CD4-positive, alpha-beta memory T cell (primary cell): ENCODE data around the gene STX8. TPM values are rescaled to one million over a fixed set of nuclear protein-coding genes. Genes with fewer than 3 reads are reported as not detected.
"Not testable (repeated sequence)": the region's sequence is repeated elsewhere in the genome, so short reads cannot be mapped to it uniquely, and the experiment has no call there.

Experiments
- CTCF ChIA-PET: fragments of 350-600 bp; sonication (Branson Sonifier 250); formaldehyde crosslinking; loops from one replicate; lab custom pipeline; 2021; ENCODE audit warnings: inconsistent platforms; ENCODE audit not compliant: partially characterized antibody; lab: Charles Lee
- POLR2A ChIA-PET: fragments of 350-600 bp; sonication (Branson Sonifier 250); formaldehyde crosslinking; loops from one replicate; lab custom pipeline; 2021; ENCODE audit not compliant: partially characterized antibody; lab: Charles Lee
- DNase-seq, 5 donors: peaks; one replicate each; pipeline versions ENCODE4 v3.0.0 to v3.0.0-alpha.2; 2020 to 2022; ENCODE audit warnings: mixed read lengths in 1 of 5
- H3K27ac ChIP-seq: one replicate; pipeline ENCODE4 v1.7.0; 2013; ENCODE audit warnings: low read depth, low read length
- H3K27me3 ChIP-seq: 2 replicates; pipeline ENCODE4 v1.7.0; 2013; ENCODE audit warnings: mild to moderate bottlenecking, low read length, moderate library complexity; ENCODE audit not compliant: insufficient read depth
- H3K36me3 ChIP-seq: 2 replicates; pipeline ENCODE4 v1.7.0; 2013; ENCODE audit warnings: mild to moderate bottlenecking, low read length, moderate library complexity; ENCODE audit not compliant: insufficient read depth
- H3K4me1 ChIP-seq: 2 replicates; pipeline ENCODE4 v1.7.0; 2013; ENCODE audit warnings: mild to moderate bottlenecking, low read length, moderate library complexity; ENCODE audit not compliant: insufficient read depth
- H3K4me3 ChIP-seq, 2 donors: one replicate each; pipeline ENCODE4 v1.7.0; 2013; ENCODE audit warnings: low read length in 2 of 2, mild to moderate bottlenecking in 1 of 2
- H3K9me3 ChIP-seq, 2 donors: one replicate each; pipeline ENCODE4 v1.7.0; 2013; ENCODE audit warnings: low read length in 2 of 2, control low read depth in 1 of 2; ENCODE audit not compliant: control insufficient read depth in 1 of 2
- H3K27ac Mint-ChIP-seq, 7 donors: one replicate each; pipeline ENCODE4 v1.8.0; 2020 to 2021; ENCODE audit warnings: mixed read lengths in 7 of 7, mild to moderate bottlenecking in 6 of 7, inconsistent platforms in 3 of 7, moderate library complexity in 3 of 7
- H3K27me3 Mint-ChIP-seq, 2 donors: one replicate each; pipeline ENCODE4 v1.8.0; 2020 to 2021; ENCODE audit warnings: mixed read lengths in 2 of 2
- H3K36me3 Mint-ChIP-seq, 2 donors: one replicate each; pipeline ENCODE4 v1.8.0; 2020 to 2021; ENCODE audit warnings: mixed read lengths in 2 of 2, inconsistent platforms in 1 of 2, mild to moderate bottlenecking in 1 of 2
- H3K4me1 Mint-ChIP-seq, 4 donors: one replicate each; pipeline ENCODE4 v1.8.0; 2020 to 2021; ENCODE audit warnings: mixed read lengths in 4 of 4, mild to moderate bottlenecking in 1 of 4
- H3K4me3 Mint-ChIP-seq, 8 donors: one replicate each; pipeline ENCODE4 v1.8.0; 2020 to 2021; ENCODE audit warnings: mixed read lengths in 8 of 8, mild to moderate bottlenecking in 7 of 8, moderate library complexity in 6 of 8, inconsistent platforms in 3 of 8
- H3K9me3 Mint-ChIP-seq, 8 donors: one replicate each; pipeline ENCODE4 v1.8.0; 2020 to 2021; ENCODE audit warnings: mixed read lengths in 8 of 8, mild to moderate bottlenecking in 5 of 8, inconsistent platforms in 3 of 8, moderate library complexity in 1 of 8
- intact Hi-C: fragments of 100-400 bp; cut with micrococcal nuclease; formaldehyde crosslinking; loops from one replicate; pipeline ENCODE4 v1.15.1; 2023
- polyA plus RNA-seq, 2 donors: library from polyadenylated mRNA; unstranded; fragments of 300-500 nt; fragmentation: Illumina TruSeq; gene quantifications; one replicate each; pipeline ENCODE4 v1.2.3, GENCODE V29; 2021
- total RNA-seq, 2 experiments: library from RNA; stranded (reverse); gene quantifications; one replicate each; pipeline ENCODE4 v1.2.3, GENCODE V29; 2021

Gene STX8
- total and polyA plus RNA-seq, 4 experiments from 2014 or later, result 54.2 to 206 (median 108) TPM

DNA sequence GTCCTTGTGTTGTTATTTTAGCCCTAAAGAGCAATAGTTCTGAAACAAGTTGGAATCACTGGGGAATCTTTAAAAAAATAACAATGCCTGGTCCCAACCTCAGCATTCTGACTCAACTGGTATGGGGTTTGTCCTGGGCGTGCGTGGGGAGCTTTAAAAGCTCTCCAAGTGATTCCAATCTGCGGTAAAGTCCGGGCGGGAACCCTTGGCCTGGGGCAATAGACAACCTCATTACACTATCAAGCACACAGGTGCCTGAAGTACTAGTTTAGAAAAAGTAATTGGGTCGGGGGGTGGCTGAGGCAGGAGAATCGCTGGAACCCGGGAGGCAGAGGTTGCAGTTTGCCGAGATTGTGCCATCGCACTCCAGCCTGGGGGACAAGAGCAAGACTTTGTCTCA, 4.4 kb downstream of the STX8 start:
- H3K27ac ChIP-seq, result no peak overlapping the region
- no peak for DNase-seq
- peaks cover 0 to 1% (median 0%) of the 10 kb centered on the region in 8 donors for H3K9me3 Mint-ChIP-seq
- no peak overlapping the region for H3K4me3 ChIP-seq
- no peaks in the 10 kb centered on the region for H3K27me3 Mint-ChIP-seq
- H3K4me1 ChIP-seq, result peaks cover 25% of the 10 kb centered on the region
- intact Hi-C loops, result loop anchor here (10.0 kb wide), 1 partner anchor 194 kb away; no protein-coding TSS in a partner anchor
- H3K4me3 Mint-ChIP-seq, result no peak overlapping the region
- POLR2A ChIA-PET, result no interaction called here
- H3K27ac Mint-ChIP-seq, result peak overlapping the region in 2 of 7 donors; percentile 2 to 23
- peaks cover 14 to 35% (median 28%) of the 10 kb centered on the region in 4 donors for H3K4me1 Mint-ChIP-seq
- no peaks in the 10 kb centered on the region for H3K27me3 ChIP-seq
- H3K9me3 ChIP-seq, result no peaks in the 10 kb centered on the region
- CTCF ChIA-PET, result no interaction called here
- H3K36me3 Mint-ChIP-seq, result peaks cover 24 to 28% of the 10 kb centered on the region in 2 donors
- H3K36me3 ChIP-seq, result no peaks in the 10 kb centered on the region

DNA sequence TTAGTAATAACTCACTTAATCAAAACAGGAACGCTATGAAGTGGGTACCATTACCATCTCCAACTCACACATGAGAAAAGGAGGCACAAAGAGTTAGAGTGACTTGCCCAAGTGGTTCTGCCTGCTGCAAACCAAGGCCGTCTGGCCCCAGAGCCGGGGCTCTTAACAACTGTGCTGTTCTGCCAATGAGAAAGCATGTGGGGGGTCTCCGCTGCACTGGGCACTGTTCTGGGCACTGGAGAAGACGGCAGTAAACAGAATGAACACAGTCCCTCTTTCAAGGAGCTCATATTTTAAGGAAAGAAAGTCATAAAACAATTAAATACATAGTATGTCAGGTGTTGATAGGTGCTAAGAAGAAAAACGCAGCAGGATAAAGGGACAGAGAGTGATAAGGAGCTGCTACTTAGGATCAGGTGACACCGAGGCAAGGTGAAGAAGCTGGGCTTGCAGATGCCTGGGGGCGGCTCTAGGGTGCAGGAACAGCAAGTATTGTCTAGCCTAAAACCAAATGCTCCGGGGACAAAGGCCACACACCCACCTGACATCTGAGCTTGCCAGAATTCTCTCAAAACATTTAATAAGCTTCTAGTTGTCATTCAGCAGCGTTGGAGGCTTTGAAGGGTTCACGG, 6.5 kb downstream of the STX8 start:
- CTCF ChIA-PET, result interaction anchor here (1.4 to 1.5 kb wide), 2 partner anchors 8 to 18 kb away, joined by 3 read pairs; no protein-coding TSS in a partner anchor
- Histone ChIP-seq H3K36me3 (no peaks in the 10 kb centered on the region), H3K4me1 (peaks cover 23% of the 10 kb centered on the region), H3K4me3 (no peak overlapping the region), H3K27me3 (no peaks in the 10 kb centered on the region), H3K27ac (no peak overlapping the region), H3K9me3 (no peaks in the 10 kb centered on the region)
- intact Hi-C loops, result no loop called here
- POLR2A ChIA-PET, result interaction anchor here (1.0 kb wide), 1 partner anchor 14 kb away, joined by 3 read pairs; no protein-coding TSS in a partner anchor
- Mint-ChIP-seq H3K27ac (peak overlapping the region in 4 of 7 donors; percentile 3 to 37 (median 27)), H3K36me3 (peaks cover 31 to 32% of the 10 kb centered on the region in 2 donors), H3K4me3 (no peak overlapping the region), H3K4me1 (peaks cover 25 to 48% (median 35%) of the 10 kb centered on the region in 4 donors), H3K27me3 (no peaks in the 10 kb centered on the region), H3K9me3 (no peaks in the 10 kb centered on the region)
- DNase-seq, result no peak

DNA sequence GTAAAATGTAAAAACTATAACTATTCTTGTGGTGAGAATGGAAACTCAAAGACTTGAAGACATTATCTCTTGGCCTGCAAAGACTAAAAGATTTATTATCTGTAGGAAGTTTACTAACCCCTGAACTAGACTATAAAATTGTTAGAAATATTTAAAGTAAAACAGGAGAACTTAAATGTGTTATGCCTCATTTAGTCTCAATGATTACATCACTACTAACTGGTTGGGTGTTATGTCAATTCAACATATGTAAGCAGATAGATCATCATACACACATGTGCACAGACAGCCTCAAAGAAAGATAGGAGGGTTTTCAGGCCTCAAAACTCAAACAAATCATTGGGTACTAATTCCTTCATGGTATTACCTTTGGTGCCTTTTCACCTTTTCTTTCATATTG, 7.6 kb downstream of the STX8 start:
- DNase-seq, result no peak
- Histone ChIP-seq H3K4me3 (no peak overlapping the region), H3K9me3 (no peaks in the 10 kb centered on the region), H3K4me1 (peaks cover 23% of the 10 kb centered on the region), H3K27ac (no peak overlapping the region), H3K36me3 (no peaks in the 10 kb centered on the region), H3K27me3 (no peaks in the 10 kb centered on the region)
- H3K4me1 Mint-ChIP-seq, result peaks cover 24 to 43% (median 34%) of the 10 kb centered on the region in 4 donors
- ChIA-PET CTCF (interaction anchor here (1.5 kb wide), 1 partner anchor 9 kb away, joined by 3 read pairs; no protein-coding TSS in a partner anchor), POLR2A (no interaction called here)
- no peaks in the 10 kb centered on the region for H3K9me3 Mint-ChIP-seq
- peaks cover 35 to 36% of the 10 kb centered on the region in 2 donors for H3K36me3 Mint-ChIP-seq
- intact Hi-C loops, result no loop called here
- no peaks in the 10 kb centered on the region for H3K27me3 Mint-ChIP-seq
- H3K4me3 Mint-ChIP-seq, result no peak overlapping the region
- peak overlapping the region in 5 of 7 donors; percentile 15 to 48 (median 26) for H3K27ac Mint-ChIP-seq

DNA sequence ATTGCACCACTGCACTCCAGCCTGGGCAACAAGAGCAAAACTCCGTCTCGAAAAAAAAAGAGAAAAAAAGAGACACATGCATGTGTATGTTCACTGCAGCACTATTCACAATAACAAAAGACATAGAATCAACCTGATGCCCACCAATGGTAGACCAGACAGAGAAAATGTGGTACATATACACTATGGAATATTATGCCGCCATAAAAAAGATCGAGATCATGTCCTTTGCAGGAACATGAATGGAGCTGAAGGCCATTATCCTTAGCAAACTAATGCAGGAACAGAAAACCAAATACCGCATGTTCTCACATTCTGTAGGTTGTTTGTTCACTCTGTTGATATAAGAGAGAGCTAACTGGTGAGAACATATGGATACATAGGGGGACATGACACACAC, 8.9 kb downstream of the STX8 start:
- peak overlapping the region; percentile 10 for H3K27ac ChIP-seq
- H3K9me3 Mint-ChIP-seq, H3K4me3 ChIP-seq, H3K27me3 ChIP-seq, H3K9me3 ChIP-seq, intact Hi-C loops, H3K36me3 ChIP-seq, DNase-seq, H3K27me3 Mint-ChIP-seq: not testable (repeated sequence)
- Mint-ChIP-seq H3K4me3 (peak overlapping the region; percentile 0 to 85 (median 45)), H3K27ac (peak overlapping the region; percentile 5 to 88 (median 67)), H3K36me3 (peaks cover 41 to 42% of the 10 kb centered on the region in 2 donors), H3K4me1 (peaks cover 26 to 45% (median 39%) of the 10 kb centered on the region in 4 donors)
- CTCF ChIA-PET, result interaction anchor here (4.0 kb wide), 1 partner anchor 9 kb away, joined by 34 read pairs; the partner anchor contains the start of genes CFAP52 and STX8
- H3K4me1 ChIP-seq, result peaks cover 23% of the 10 kb centered on the region
- POLR2A ChIA-PET, result interaction anchor here (1.4 to 3.5 kb wide), 2 partner anchors 9 to 10 kb away, joined by 3 to 37 read pairs; partner anchors contain the start of genes CFAP52 and STX8

DNA sequence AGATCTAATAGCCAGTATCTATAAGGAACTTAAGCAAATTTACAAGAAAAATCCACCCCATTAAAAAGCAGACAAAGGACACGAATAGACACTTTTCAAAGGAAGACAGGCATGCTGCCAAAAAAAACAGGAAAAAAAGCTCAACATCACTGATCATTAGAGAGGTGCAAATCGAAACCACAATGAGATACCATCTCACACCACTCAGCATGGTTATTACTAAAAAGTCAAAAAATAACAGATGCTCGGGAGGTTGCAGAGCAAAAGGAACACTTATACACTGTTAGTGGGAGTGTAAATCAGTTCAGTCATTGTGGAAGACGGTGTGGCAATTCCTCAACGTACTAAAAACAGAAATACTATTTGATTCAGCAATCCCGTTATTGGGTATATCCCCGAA, 9.6 kb downstream of the STX8 start:
- peaks cover 41 to 42% of the 10 kb centered on the region in 2 donors for H3K36me3 Mint-ChIP-seq
- no peaks in the 10 kb centered on the region for H3K36me3 ChIP-seq
- peaks cover 26 to 44% (median 37%) of the 10 kb centered on the region in 4 donors for H3K4me1 Mint-ChIP-seq
- H3K27me3 ChIP-seq, result no peaks in the 10 kb centered on the region
- ChIA-PET POLR2A (interaction anchor here (1.4 to 3.5 kb wide), 2 partner anchors 9 to 10 kb away, joined by 3 to 37 read pairs; partner anchors contain the start of genes CFAP52 and STX8), CTCF (interaction anchor here (0.7 to 4.0 kb wide), 7 partner anchors 9 to 570 kb away, joined by 3 to 34 read pairs (median 3); partner anchors contain the start of genes CFAP52 and STX8)
- peak overlapping the region; percentile 10 for H3K27ac ChIP-seq
- H3K9me3 Mint-ChIP-seq, result no peaks in the 10 kb centered on the region
- intact Hi-C loops, result no loop called here
- H3K4me1 ChIP-seq, result peaks cover 23% of the 10 kb centered on the region
- H3K27me3 Mint-ChIP-seq, result no peaks in the 10 kb centered on the region
- H3K9me3 ChIP-seq, result no peaks in the 10 kb centered on the region
- peak overlapping the region; percentile 20 to 36 for H3K4me3 ChIP-seq
- peak in 4 of 5 donors; percentile 32 to 45 (median 38) for DNase-seq
- peak overlapping the region; percentile 5 to 88 (median 72) for H3K27ac Mint-ChIP-seq
- H3K4me3 Mint-ChIP-seq, result peak overlapping the region; percentile 55 to 85 (median 80)

DNA sequence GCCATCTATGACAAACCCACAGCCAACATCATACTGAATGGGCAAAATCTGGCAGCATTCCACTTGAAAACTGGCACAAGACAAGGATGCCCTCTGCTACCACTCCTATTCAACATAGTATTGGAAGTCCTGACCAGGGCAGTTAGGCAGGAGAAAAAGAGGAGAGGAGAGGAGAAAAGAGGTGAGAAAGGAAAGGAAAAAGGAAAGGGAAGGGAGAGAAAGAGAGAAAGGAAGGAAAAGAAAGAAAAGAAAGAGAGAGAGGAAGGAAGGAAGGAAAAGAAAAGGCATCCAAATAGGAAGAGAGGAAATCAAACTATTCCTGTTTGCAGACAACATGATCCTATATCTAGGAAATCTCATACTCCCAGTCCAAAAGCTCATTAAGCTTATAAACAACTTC, 11.5 kb downstream of the STX8 start:
- Mint-ChIP-seq H3K27ac (peak overlapping the region in 5 of 7 donors; percentile 13 to 65 (median 47)), H3K9me3 (no peaks in the 10 kb centered on the region), H3K27me3 (no peaks in the 10 kb centered on the region), H3K4me1 (peaks cover 26 to 40% (median 39%) of the 10 kb centered on the region in 4 donors), H3K36me3 (peaks cover 32 to 35% of the 10 kb centered on the region in 2 donors), H3K4me3 (peak overlapping the region in 4 of 8 donors; percentile 3 to 23 (median 12))
- no peaks in the 10 kb centered on the region for H3K36me3 ChIP-seq
- no peak overlapping the region for H3K4me3 ChIP-seq
- no peaks in the 10 kb centered on the region for H3K27me3 ChIP-seq
- H3K4me1 ChIP-seq, result peaks cover 23% of the 10 kb centered on the region
- POLR2A ChIA-PET, result interaction anchor here (3.5 kb wide), 1 partner anchor 12 kb away, joined by 37 read pairs; the partner anchor contains the start of genes CFAP52 and STX8
- CTCF ChIA-PET, result interaction anchor here (4.0 kb wide), 1 partner anchor 12 kb away, joined by 34 read pairs; the partner anchor contains the start of genes CFAP52 and STX8
- DNase-seq, result no peak
- intact Hi-C loops, result no loop called here
- no peaks in the 10 kb centered on the region for H3K9me3 ChIP-seq
- H3K27ac ChIP-seq, result no peak overlapping the region

DNA sequence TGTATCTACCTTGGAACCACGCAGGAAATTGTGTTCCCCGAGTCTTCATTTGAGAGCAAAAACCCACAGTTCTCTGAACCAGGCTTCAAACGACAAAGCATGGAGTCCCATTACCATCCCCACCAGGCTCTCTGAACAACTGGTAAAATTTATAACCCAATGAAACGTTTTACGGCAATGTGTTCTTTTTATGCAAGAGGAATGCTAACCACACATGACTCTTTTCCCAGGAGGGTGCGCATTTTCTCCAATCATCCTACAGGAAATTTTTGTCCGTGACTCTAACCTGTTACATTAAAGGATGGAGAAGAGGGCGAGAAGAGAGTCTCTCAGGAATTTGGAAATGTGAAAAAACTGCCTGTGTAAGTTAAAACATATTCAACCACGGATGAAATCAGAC, 17.8 kb downstream of the STX8 start:
- H3K4me3 ChIP-seq, result no peak overlapping the region
- Mint-ChIP-seq H3K27me3 (no peaks in the 10 kb centered on the region), H3K27ac (peak overlapping the region in 2 of 7 donors; percentile 19 to 32), H3K36me3 (peaks cover 25 to 35% of the 10 kb centered on the region in 2 donors), H3K4me3 (no peak overlapping the region), H3K9me3 (no peaks in the 10 kb centered on the region), H3K4me1 (peaks cover 1 to 11% (median 8%) of the 10 kb centered on the region in 4 donors)
- H3K4me1 ChIP-seq, result no peaks in the 10 kb centered on the region
- intact Hi-C loops, result no loop called here
- no peak overlapping the region for H3K27ac ChIP-seq
- H3K9me3 ChIP-seq, result no peaks in the 10 kb centered on the region
- DNase-seq, result no peak
- POLR2A ChIA-PET, result no interaction called here
- peaks cover 9% of the 10 kb centered on the region for H3K36me3 ChIP-seq
- no peaks in the 10 kb centered on the region for H3K27me3 ChIP-seq
- CTCF ChIA-PET, result no interaction called here
